GM10248 (cell line): ENCODE data around the gene ZNF19.
A peak's percentile ranks its signal among the peaks of the same experiment; 100 is the strongest.

Experiments used
- CTCF ChIA-PET: fragments of 300-600 bp; sonication (Branson Sonifier 250); formaldehyde crosslinking; extraction: SDS; loops from one replicate; lab custom pipeline; 2021; ENCODE audit warnings: antibody characterized with exemption; lab: Yijun Ruan, JAX
- POLR2A ChIA-PET: fragments of 350-650 bp; sonication (Branson Sonifier 250); formaldehyde crosslinking; extraction: SDS; loops from one replicate; lab custom pipeline; 2020; ENCODE audit warnings: antibody characterized with exemption; lab: Yijun Ruan, JAX
- DNase-seq: peaks from one replicate; pipeline ENCODE4 v3.0.0; 2012; ENCODE audit errors: extremely low spot score
- CTCF ChIP-seq: IDR thresholded peaks from 2 replicates; pipeline ENCODE4 v1.5.1; 2012; ENCODE audit warnings: mild to moderate bottlenecking, low read depth; ENCODE audit errors: extremely low read depth, missing control alignments, control extremely low read depth

Gene ZNF19

GRCh38 chr16:71472051-71472450 is 17.1 kb downstream of the ZNF19 start:
- ChIA-PET CTCF (interaction anchor here (1.0 to 4.5 kb wide), 4 partner anchors 9 to 101 kb away, joined by 3 to 18 read pairs (median 4); partner anchors contain the start of gene ZNF23), POLR2A (no interaction called here)
- TF ChIP-seq CTCF = no peak
- DNase-seq = no peak

DNA sequence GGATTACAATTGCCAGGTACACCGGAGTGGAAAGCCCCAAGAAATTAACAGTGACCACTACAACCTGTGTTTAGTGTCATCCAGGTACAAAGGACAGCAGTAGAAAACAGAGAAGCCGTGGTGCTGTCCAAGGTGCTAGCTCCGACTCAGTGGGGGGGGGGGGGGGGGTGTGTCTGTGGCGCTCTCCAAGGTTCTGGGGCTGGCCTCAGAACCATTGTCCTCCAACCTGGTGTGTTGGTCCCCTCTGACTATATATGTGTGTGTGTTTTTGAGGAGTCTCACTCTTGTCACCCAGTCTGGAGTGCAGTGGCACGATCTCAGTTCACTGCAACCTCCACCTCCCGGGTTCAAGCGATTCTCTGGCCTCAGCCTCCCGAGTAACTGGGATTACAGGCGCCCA is 21.3 kb downstream of the ZNF19 start:
- peak; percentile 42 for DNase-seq
- CTCF ChIA-PET = no interaction called here

GRCh38 chr16:71464231-71464630 is 24.9 kb downstream of the ZNF19 start:
- no peak for DNase-seq
- TF ChIP-seq CTCF = no peak
- ChIA-PET CTCF (interaction anchor here (1.2 to 4.2 kb wide), 7 partner anchors 9 to 74 kb away, joined by 3 to 27 read pairs (median 8); partner anchors contain the start of gene ZNF19), POLR2A (no interaction called here)

More for the DNA sequence above, 21.3 kb downstream of the ZNF19 start:
- TF ChIP-seq CTCF = no peak
- POLR2A ChIA-PET = no interaction called here

DNA sequence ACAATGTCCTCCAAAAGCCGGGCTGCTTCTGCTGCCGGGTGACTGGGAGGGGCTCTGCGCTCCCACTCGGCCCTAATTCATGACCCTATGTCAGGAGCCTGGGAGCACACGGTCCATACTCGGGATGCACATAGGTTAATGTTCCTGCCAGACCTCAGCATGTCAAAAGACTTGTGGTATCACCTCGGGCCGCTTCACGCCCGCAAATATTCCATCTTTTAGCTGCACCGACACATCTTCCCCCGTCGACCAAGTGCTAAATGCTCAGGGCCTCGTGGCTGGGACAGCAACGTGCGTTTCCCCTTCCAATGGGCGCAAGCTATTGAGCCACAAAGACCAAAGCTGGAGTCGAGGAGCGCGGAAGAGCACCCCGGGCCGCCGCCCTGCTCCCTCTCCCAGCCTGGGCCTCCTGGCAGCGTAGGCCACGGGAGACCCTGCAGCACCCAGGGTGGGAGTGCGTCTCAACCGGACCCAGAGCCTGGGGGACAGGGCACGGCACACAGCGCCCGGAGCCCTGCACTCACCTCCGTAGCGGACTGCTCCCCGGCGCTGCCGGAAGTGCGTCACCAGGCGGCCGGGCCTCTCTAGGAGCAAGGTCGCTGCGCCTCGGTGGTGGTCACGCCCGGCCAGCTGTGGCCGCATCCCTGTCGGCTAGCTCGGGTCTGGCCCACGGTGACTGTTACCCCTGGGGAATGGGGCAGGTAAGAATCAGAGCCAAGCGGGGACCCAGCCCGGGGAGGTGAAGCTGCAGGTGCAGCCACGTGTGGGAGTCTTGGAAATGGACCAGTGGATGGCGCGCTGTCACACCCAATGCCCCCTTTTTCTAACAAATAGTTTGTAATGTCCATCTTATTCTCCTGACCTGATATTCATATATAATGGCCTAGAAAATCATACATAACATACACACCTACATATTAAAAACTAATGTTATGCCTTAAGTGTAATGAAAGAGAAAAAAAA is 27.2 kb downstream of the ZNF19 start, which contains the start of gene ZNF23:
Gene ZNF23, minus strand, starts transcription at position 562 of the 963 bp plus-strand sequence. CDS start 5,451 bp downstream, outside the sequence.
- DNase-seq = peak; percentile 96
- ChIA-PET CTCF (interaction anchor here (0.7 to 4.2 kb wide), 11 partner anchors 11 to 500 kb away, joined by 3 to 27 read pairs (median 5); partner anchors contain the start of gene ZNF19), POLR2A (interaction anchor here (1.3 kb wide), 1 partner anchor 22 kb away, joined by 4 read pairs; no protein-coding TSS in a partner anchor)
- no peak for TF ChIP-seq CTCF

GRCh38 chr16:71460941-71461340 is 28.2 kb downstream of the ZNF19 start:
- TF ChIP-seq CTCF = no peak

GRCh38 chr16:71460236-71460635 is 28.9 kb downstream of the ZNF19 start:
- ChIA-PET POLR2A (interaction anchor here (0.7 kb wide), 1 partner anchor 630 kb away, joined by 3 read pairs; no protein-coding TSS in a partner anchor), CTCF (interaction anchor here (0.8 to 1.5 kb wide), 3 partner anchors 22 to 149 kb away, joined by 3 to 4 read pairs (median 3); no protein-coding TSS in a partner anchor)
- no peak for TF ChIP-seq CTCF
- no peak for DNase-seq

More at GRCh38 chr16:71460941-71461340, 28.2 kb downstream of the ZNF19 start:
- POLR2A ChIA-PET = no interaction called here
- no peak for DNase-seq
- CTCF ChIA-PET = interaction anchor here (0.8 to 4.2 kb wide), 4 partner anchors 21 to 150 kb away, joined by 3 to 27 read pairs (median 4); no protein-coding TSS in a partner anchor
